CD14-positive monocyte (primary cell): ENCODE measurements around the gene PPP2R2D. TPM values are rescaled to one million over a fixed set of nuclear protein-coding genes. Genes with fewer than 3 reads are reported as not detected.

Experiments used
- DNase-seq, 3 donors: peaks; one replicate each; pipeline ENCODE4 v3.0.0-alpha.2; 2011 to 2022
- H2AFZ ChIP-seq: 2 replicates; pipeline ENCODE4 v1.6.0; 2012; ENCODE audit warnings: mild to moderate bottlenecking, low read depth, low read length, inconsistent platforms; ENCODE audit not compliant: insufficient read depth, poor library complexity, severe bottlenecking
- H3K27ac ChIP-seq, 2 donors: 1 replicate in 1 of 2; 2 replicates in 1 of 2; pipeline ENCODE4 v1.5.1; 2012 to 2013; ENCODE audit warnings: low read length in 2 of 2, control low read depth in 1 of 2, inconsistent platforms in 1 of 2, low read depth in 1 of 2, mild to moderate bottlenecking in 1 of 2
- H3K27me3 ChIP-seq, 2 donors: one replicate each; pipeline versions ENCODE4 v1.6.0 to v1.6.1; 2011 to 2013; ENCODE audit warnings: low read length in 2 of 2; ENCODE audit not compliant: control insufficient read depth in 2 of 2, insufficient read depth in 2 of 2
- H3K36me3 ChIP-seq, 2 donors: replicated peaks in 1 of 2; 1 replicate in 1 of 2; 2 replicates in 1 of 2; pipeline versions ENCODE4 v1.5.1 to v1.6.1; 2012 to 2013; ENCODE audit warnings: low read length in 2 of 2, control low read depth in 1 of 2, inconsistent platforms in 1 of 2, mild to moderate bottlenecking in 1 of 2; ENCODE audit not compliant: insufficient read depth in 2 of 2, control insufficient read depth in 1 of 2
- H3K4me1 ChIP-seq, 2 donors: 1 replicate in 1 of 2; 2 replicates in 1 of 2; pipeline versions ENCODE4 v1.5.1 to v1.6.1; 2012 to 2013; ENCODE audit warnings: low read length in 2 of 2, control low read depth in 1 of 2, inconsistent platforms in 1 of 2, mild to moderate bottlenecking in 1 of 2, moderate library complexity in 1 of 2; ENCODE audit not compliant: insufficient read depth in 2 of 2, control insufficient read depth in 1 of 2
- H3K4me2 ChIP-seq: replicated peaks from 2 replicates; pipeline ENCODE3; 2012; ENCODE audit warnings: low read length, moderate library complexity, mild to moderate bottlenecking; ENCODE audit not compliant: poor library complexity, severe bottlenecking; ENCODE audit errors: extremely low read depth
- H3K4me3 ChIP-seq, 3 experiments: fragments of 200-600 bp in 1 of 3; sonication (generic) in 1 of 3; replicated peaks in 1 of 3; 1 replicate in 2 of 3; 2 replicates in 1 of 3; pipeline ENCODE4 v1.5.1; 2011 to 2013; ENCODE audit warnings: low read length in 3 of 3, mild to moderate bottlenecking in 3 of 3, control low read depth in 2 of 3, low read depth in 2 of 3, inconsistent platforms in 1 of 3, moderate library complexity in 1 of 3
- H3K79me2 ChIP-seq: 2 replicates; pipeline ENCODE4 v1.6.0; 2012; ENCODE audit warnings: mild to moderate bottlenecking, control low read depth, inconsistent platforms, low read length, moderate library complexity; ENCODE audit not compliant: insufficient read depth
- H3K9ac ChIP-seq: 2 replicates; pipeline ENCODE4 v1.6.0; 2017; ENCODE audit warnings: low read length, mild to moderate bottlenecking; ENCODE audit not compliant: insufficient read depth, poor library complexity, severe bottlenecking
- H3K9me3 ChIP-seq, 2 donors: replicated peaks in 1 of 2; 1 replicate in 1 of 2; 2 replicates in 1 of 2; pipeline versions ENCODE4 v1.5.1 to v1.6.1; 2012 to 2013; ENCODE audit warnings: low read length in 2 of 2, control low read depth in 1 of 2; ENCODE audit not compliant: control insufficient read depth in 1 of 2, insufficient read depth in 1 of 2
- H4K20me1 ChIP-seq: 2 replicates; pipeline ENCODE4 v1.6.0; 2012; ENCODE audit warnings: mild to moderate bottlenecking, low read length, control low read depth, moderate library complexity; ENCODE audit not compliant: insufficient read depth
- H3K27ac Mint-ChIP-seq, 7 donors: one replicate each; pipeline ENCODE4 v1.8.0; 2020; ENCODE audit warnings: mild to moderate bottlenecking in 7 of 7, mixed read lengths in 7 of 7, moderate library complexity in 6 of 7, inconsistent platforms in 2 of 7
- H3K27me3 Mint-ChIP-seq, 3 donors: one replicate each; pipeline ENCODE4 v1.8.0; 2021 to 2022; ENCODE audit warnings: low read depth in 3 of 3, mild to moderate bottlenecking in 3 of 3, mixed read lengths in 3 of 3, moderate library complexity in 3 of 3, inconsistent platforms in 1 of 3
- H3K36me3 Mint-ChIP-seq, 2 donors: one replicate each; pipeline ENCODE4 v1.8.0; 2020; ENCODE audit warnings: mixed read lengths in 2 of 2, inconsistent platforms in 1 of 2, mild to moderate bottlenecking in 1 of 2
- H3K4me1 Mint-ChIP-seq: one replicate; pipeline ENCODE4 v1.8.0; 2020; ENCODE audit warnings: mild to moderate bottlenecking, mixed read lengths
- H3K4me3 Mint-ChIP-seq, 2 donors: one replicate each; pipeline ENCODE4 v1.8.0; 2020; ENCODE audit warnings: mild to moderate bottlenecking in 2 of 2, mixed read lengths in 2 of 2, moderate library complexity in 1 of 2
- H3K9me3 Mint-ChIP-seq, 7 donors: one replicate each; pipeline ENCODE4 v1.8.0; 2020 to 2022; ENCODE audit warnings: mixed read lengths in 7 of 7, mild to moderate bottlenecking in 6 of 7, moderate library complexity in 6 of 7, inconsistent platforms in 2 of 7
- CTCF ChIP-seq: fragments of 200-600 bp; IDR thresholded peaks from one replicate; pipeline ENCODE4 v1.8.0; 2022; ENCODE audit warnings: antibody characterized with exemption, mild to moderate bottlenecking
- WGBS: methylation state at CpG from one replicate; pipeline ENCODE4 v1.1.5; 2013; ENCODE audit warnings: missing lambda C conversion rate; ENCODE audit not compliant: insufficient coverage; 5-methylcytosine and 5-hydroxymethylcytosine counted together
- intact Hi-C, 2 donors: fragments of 100-400 bp; cut with micrococcal nuclease; formaldehyde crosslinking; loops; one replicate each; pipeline versions ENCODE4 v1.15.0 to v1.15.1; 2023
- polyA plus RNA-seq, 3 donors: library from polyadenylated mRNA; depleted of rRNA in 1 of 3; unstranded in 2 of 3; stranded (reverse) in 1 of 3; fragments of 300-500 nt in 2 of 3; fragments of >200 nt in 1 of 3; fragmentation: Illumina TruSeq in 2 of 3; gene quantifications; 1 replicate in 2 of 3; 2 replicates in 1 of 3; pipeline ENCODE4 v1.2.3, GENCODE V29; 2012 to 2021

Gene PPP2R2D
- polyA plus RNA-seq, 3 donors: 12.8 to 23.5 (median 12.9) TPM

GRCh38 chr10:131862548-131862947 is 38.3 kb upstream of the PPP2R2D start:
- no peaks in the 10 kb centered on the region for H3K4me1 Mint-ChIP-seq
- H3K27me3 Mint-ChIP-seq: peaks cover 3 to 18% (median 14%) of the 10 kb centered on the region in 3 donors
- Histone ChIP-seq H2AFZ (no peak overlapping the region), H3K9ac (no peak overlapping the region), H3K27me3 (no peaks in the 10 kb centered on the region), H3K4me2 (no peak overlapping the region), H3K4me1 (no peaks in the 10 kb centered on the region), H3K36me3 (no peaks in the 10 kb centered on the region), H3K9me3 (no peaks in the 10 kb centered on the region), H3K27ac (no peak overlapping the region), H3K4me3 (no peak overlapping the region), H3K79me2 (no peaks in the 10 kb centered on the region), H4K20me1 (no peaks in the 10 kb centered on the region)
- intact Hi-C loops: no loop called here
- no peak overlapping the region for H3K27ac Mint-ChIP-seq
- H3K36me3 Mint-ChIP-seq: no peaks in the 10 kb centered on the region
- 77% methylated on average over 3 of the region's 4 CpGs for WGBS
- peaks cover 0 to 4% (median 0%) of the 10 kb centered on the region in 7 donors for H3K9me3 Mint-ChIP-seq
- H3K4me3 Mint-ChIP-seq: peak overlapping the region in 1 of 2 donors; percentile 46
- TF ChIP-seq CTCF: no peak
- DNase-seq: no peak

- intact Hi-C loops: loop anchor here in 1 of 2 donors (5.0 kb wide), 1 partner anchor 403 kb away; no protein-coding TSS in a partner anchor
- Histone ChIP-seq H3K4me3 (no peak overlapping the region), H3K27me3 (no peaks in the 10 kb centered on the region), H3K4me2 (no peak overlapping the region), H3K9me3 (no peaks in the 10 kb centered on the region), H3K4me1 (no peaks in the 10 kb centered on the region), H3K79me2 (no peaks in the 10 kb centered on the region), H3K9ac (no peak overlapping the region), H3K36me3 (no peaks in the 10 kb centered on the region), H4K20me1 (no peaks in the 10 kb centered on the region), H3K27ac (no peak overlapping the region), H2AFZ (no peak overlapping the region)
- no peak overlapping the region for H3K4me3 Mint-ChIP-seq
- 80% methylated on average over 14 of the region's 14 CpGs for WGBS
- peaks cover 2 to 19% (median 17%) of the 10 kb centered on the region in 3 donors for H3K27me3 Mint-ChIP-seq
- no peak for DNase-seq
- H3K36me3 Mint-ChIP-seq: no peaks in the 10 kb centered on the region
- no peak overlapping the region for H3K27ac Mint-ChIP-seq
- no peaks in the 10 kb centered on the region for H3K4me1 Mint-ChIP-seq
- H3K9me3 Mint-ChIP-seq: peaks cover 0 to 11% (median 4%) of the 10 kb centered on the region in 7 donors
- no peak for TF ChIP-seq CTCF
Observed at GRCh38 chr10:131865223-131865917, 35.4 kb upstream of the PPP2R2D start.
